Spinal cord (tissue), 10 donors: ENCODE measurements around the gene MMS22L. TPM values are rescaled to one million over a fixed set of nuclear protein-coding genes. Genes with fewer than 3 reads are reported as not detected.
A peak's percentile ranks its signal among the peaks of the same experiment; 100 is the strongest.

Source experiments
- DNase-seq, 6 donors: peaks; one replicate each; pipeline versions ENCODE4 v3.0.0 to v3.0.0-alpha.2; 2013 to 2015; ENCODE audit warnings: low spot score in 6 of 6, low read depth in 4 of 6
- H3K27ac ChIP-seq: one replicate; pipeline ENCODE4 v1.5.1; 2013; ENCODE audit warnings: low read depth, low read length, control low read depth
- H3K27me3 ChIP-seq: one replicate; pipeline ENCODE4 v1.6.1; 2013; ENCODE audit warnings: low read length; ENCODE audit not compliant: control insufficient read depth, insufficient read depth
- H3K36me3 ChIP-seq: one replicate; pipeline ENCODE4 v1.6.1; 2013; ENCODE audit warnings: low read length; ENCODE audit not compliant: control insufficient read depth, insufficient read depth
- H3K4me1 ChIP-seq: one replicate; pipeline ENCODE4 v1.6.1; 2013; ENCODE audit warnings: low read length; ENCODE audit not compliant: control insufficient read depth, insufficient read depth
- H3K4me3 ChIP-seq: one replicate; pipeline ENCODE4 v1.5.1; 2013; ENCODE audit warnings: low read depth, low read length, control low read depth
- H3K9me3 ChIP-seq: one replicate; pipeline ENCODE4 v1.6.1; 2013; ENCODE audit warnings: low read length; ENCODE audit not compliant: control insufficient read depth, insufficient read depth
- WGBS: methylation state at CpG from one replicate; pipeline ENCODE4 v1.1.5; 2013; ENCODE audit warnings: missing lambda C conversion rate; ENCODE audit not compliant: insufficient coverage; 5-methylcytosine and 5-hydroxymethylcytosine counted together
- polyA plus RNA-seq, 2 donors: library from polyadenylated mRNA; unstranded; fragments of 120-200 nt; gene quantifications; one replicate each; pipeline ENCODE4 v1.2.1, GENCODE V29; 2013; ENCODE audit not compliant: insufficient read length in 2 of 2
- total RNA-seq, 2 donors: library from RNA; depleted of rRNA in 1 of 2; stranded (reverse); fragments of 120-200 nt in 1 of 2; fragments of >200 nt in 1 of 2; gene quantifications; one replicate each; pipeline versions ENCODE4 v1.2.3 to v1.2.4, GENCODE V29; 2013 to 2014
- donor health status: healthy.

MMS22L gene
- total and polyA plus RNA-seq, 4 donors, result 5.9 to 18.9 (median 9.3) TPM

DNA sequence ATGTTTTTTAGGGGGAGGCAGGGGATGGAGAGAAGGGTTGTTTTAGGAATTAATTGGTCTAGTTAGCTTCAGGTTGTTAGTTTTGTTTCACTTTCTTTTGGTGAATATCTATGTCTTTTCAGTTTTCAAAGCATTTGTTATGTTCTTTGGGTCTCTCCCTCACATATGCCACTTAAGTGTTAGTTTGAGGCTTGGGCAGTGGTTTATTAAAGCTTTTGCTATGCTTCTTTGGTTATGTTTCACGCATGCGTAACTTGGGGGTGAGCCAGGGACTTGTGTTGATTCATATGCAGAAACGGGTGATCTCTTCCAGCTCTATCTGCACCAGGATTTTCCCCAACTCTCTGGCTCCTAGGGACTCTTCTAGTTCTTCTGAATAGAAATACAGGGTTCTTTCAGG is 11.4 kb upstream of the MMS22L start:
- Histone ChIP-seq H3K4me3 (no peak overlapping the region), H3K27ac (no peak overlapping the region), H3K36me3 (no peaks in the 10 kb centered on the region), H3K9me3 (no peaks in the 10 kb centered on the region), H3K4me1 (no peaks in the 10 kb centered on the region), H3K27me3 (no peaks in the 10 kb centered on the region)
- 75% methylated on average over 2 of the region's 3 CpGs for WGBS
- DNase-seq, result peak in 1 of 6 donors; percentile 30

DNA sequence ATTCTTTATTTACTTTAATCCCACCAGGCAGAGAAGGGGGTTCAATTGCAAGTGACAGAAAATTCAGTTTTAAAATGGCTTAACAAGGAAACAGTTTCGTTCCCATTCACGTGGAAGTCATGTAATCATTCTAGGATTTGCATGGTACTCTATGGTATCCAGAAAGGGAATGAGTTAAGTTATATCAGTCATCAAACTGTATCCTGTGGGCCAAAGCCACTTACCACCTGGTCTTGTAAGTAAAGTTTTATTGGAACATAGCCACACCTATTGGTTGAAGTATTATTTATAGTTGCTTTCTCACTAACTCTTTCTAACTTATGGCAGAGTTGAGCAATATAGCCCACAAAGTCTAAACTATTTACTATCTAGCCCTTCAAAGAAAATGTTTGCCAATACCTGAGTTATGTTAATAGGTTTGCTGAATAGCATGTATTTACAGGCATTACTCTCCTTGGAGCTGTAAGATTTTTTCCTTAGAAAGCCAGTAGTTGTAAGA is 10.2 kb upstream of the MMS22L start:
- no peaks in the 10 kb centered on the region for H3K4me1 ChIP-seq
- WGBS, result no CpG with 5 or more reads among the region's 2 CpGs
- DNase-seq, result no peak

DNA sequence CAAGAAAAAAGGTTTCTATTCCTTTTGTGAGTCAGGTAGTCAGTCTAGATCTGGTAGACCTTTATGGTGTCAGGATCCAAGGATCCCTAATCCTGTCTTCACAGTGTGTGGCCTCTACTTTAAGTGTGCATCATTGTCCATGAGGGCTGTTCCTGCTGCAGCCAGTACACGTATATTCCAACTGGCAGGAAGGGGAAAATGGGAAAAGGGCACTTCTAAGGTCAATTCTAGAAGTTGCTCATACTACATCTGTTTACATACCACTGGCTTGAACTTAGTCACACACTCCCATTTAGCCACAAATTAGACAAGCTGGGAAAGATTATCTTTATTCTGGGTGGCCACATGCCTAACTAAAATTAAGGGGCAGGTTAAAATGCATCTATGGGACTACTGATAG is 9.7 kb upstream of the MMS22L start:
- DNase-seq, result no peak
- Histone ChIP-seq H3K4me1 (no peaks in the 10 kb centered on the region), H3K27me3 (no peaks in the 10 kb centered on the region), H3K27ac (no peak overlapping the region), H3K36me3 (no peaks in the 10 kb centered on the region), H3K9me3 (no peaks in the 10 kb centered on the region), H3K4me3 (no peak overlapping the region)
- WGBS, result no CpG with 5 or more reads among the region's 1 CpG

More for the DNA sequence above, 10.2 kb upstream of the MMS22L start:
- Histone ChIP-seq H3K27ac (no peak overlapping the region), H3K36me3 (no peaks in the 10 kb centered on the region), H3K4me3 (no peak overlapping the region), H3K27me3 (no peaks in the 10 kb centered on the region), H3K9me3 (no peaks in the 10 kb centered on the region)

DNA sequence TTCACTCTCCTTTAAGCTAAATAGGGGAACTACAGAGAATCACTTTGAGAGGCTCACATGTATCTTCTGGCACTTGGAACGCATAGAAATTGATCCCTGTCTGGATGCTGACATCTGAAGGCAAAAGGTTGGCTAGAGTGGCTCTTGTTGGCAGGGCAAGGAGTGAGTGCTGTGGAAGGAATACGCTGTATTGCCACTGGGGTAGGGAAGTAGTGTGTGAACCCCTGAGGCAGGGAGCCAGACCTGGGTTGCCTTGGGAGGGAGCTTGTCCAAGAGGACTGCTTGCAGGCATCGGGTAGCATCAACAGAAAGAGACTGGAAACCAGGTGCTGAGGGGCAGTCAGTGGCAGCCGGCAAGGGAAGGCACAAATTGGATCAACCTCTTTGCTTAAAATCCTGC is 8.9 kb upstream of the MMS22L start:
- H3K9me3 ChIP-seq, result no peaks in the 10 kb centered on the region
- DNase-seq, result peak in 1 of 6 donors; percentile 59
- H3K4me1 ChIP-seq, result no peaks in the 10 kb centered on the region
- 67% methylated on average over 4 of the region's 4 CpGs for WGBS
- H3K27ac ChIP-seq, result no peak overlapping the region
- no peak overlapping the region for H3K4me3 ChIP-seq
- H3K27me3 ChIP-seq, result no peaks in the 10 kb centered on the region
- H3K36me3 ChIP-seq, result no peaks in the 10 kb centered on the region

DNA sequence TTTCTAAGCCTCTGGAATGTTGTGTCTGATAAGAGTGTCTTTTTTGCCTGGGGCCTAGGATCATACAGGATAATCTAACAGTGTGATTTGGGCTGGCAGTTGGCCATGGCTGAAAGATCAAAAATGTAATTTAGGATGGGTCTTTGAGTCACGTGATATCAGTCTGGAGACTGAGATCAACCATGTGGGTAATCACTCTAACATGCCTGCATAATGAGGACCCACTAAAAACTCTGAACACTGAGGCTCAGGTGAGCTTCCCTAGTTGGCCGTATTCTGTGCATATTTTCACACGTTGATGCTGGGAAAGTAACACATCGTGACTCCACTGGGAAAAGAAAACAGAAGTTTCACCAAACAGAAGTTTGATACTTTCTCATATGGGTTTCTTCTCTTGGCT is 6.3 kb upstream of the MMS22L start:
- H3K4me3 ChIP-seq, result no peak overlapping the region
- H3K36me3 ChIP-seq, result no peaks in the 10 kb centered on the region
- no peak overlapping the region for H3K27ac ChIP-seq
- H3K4me1 ChIP-seq, result no peaks in the 10 kb centered on the region
- H3K9me3 ChIP-seq, result no peaks in the 10 kb centered on the region
- no peaks in the 10 kb centered on the region for H3K27me3 ChIP-seq
- no peak for DNase-seq
- WGBS, result 75% methylated on average over 3 of the region's 4 CpGs

DNA sequence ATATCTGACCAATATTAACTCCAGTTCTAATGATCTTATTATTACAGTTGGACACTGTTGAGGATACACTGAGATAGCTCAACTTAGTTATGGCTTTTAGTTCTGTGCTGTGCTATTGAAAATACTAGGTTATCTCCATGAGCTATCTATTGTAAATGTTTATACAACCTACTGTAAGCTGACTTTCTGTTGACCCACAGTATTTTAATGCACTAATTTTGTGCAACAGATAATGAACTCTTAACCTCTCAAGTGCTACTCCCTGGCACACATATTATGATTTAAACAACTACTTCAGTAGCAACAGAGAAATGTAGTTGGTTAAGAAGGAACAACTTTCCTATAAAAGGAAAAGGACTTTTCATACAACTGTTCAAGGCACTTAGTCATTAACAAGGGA is 5.2 kb upstream of the MMS22L start:
- no peaks in the 10 kb centered on the region for H3K4me1 ChIP-seq
- H3K27me3 ChIP-seq, result no peaks in the 10 kb centered on the region
- no peak overlapping the region for H3K27ac ChIP-seq
- H3K4me3 ChIP-seq, result no peak overlapping the region
- H3K36me3 ChIP-seq, result no peaks in the 10 kb centered on the region
- no peaks in the 10 kb centered on the region for H3K9me3 ChIP-seq
- no peak for DNase-seq

DNA sequence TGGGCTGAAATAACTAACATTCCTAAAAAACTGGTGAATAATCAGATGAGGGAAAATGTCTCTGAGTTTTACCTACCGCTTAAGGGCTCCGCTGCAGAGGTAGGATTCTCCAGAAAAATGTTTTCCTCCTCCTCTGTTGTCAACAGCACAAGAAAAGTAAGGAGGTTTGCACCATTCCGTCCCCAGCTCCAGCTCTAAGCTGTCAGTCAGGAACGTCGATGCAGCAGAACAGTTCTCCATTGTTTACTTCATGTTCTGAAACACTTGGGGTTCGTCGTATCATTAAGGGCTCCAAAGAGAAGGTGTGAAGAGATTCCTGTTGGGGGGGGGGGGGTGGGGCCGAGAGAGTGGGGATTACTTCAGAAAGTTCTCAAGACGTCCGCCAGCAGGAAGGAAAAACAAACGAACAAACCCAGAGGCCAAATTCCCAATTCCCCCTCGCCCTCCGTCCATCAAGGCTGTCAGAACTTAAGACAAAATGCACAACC is 734 bp downstream of the MMS22L start:
- no peaks in the 10 kb centered on the region for H3K9me3 ChIP-seq
- peak in 1 of 6 donors; percentile 9 for DNase-seq
- H3K4me1 ChIP-seq, result peaks cover 5% of the 10 kb centered on the region
- peak overlapping the region; percentile 95 for H3K4me3 ChIP-seq
- no peaks in the 10 kb centered on the region for H3K36me3 ChIP-seq
- no peaks in the 10 kb centered on the region for H3K27me3 ChIP-seq
- WGBS, result 0% methylated on average over 1 of the region's 13 CpGs
- peak overlapping the region; percentile 76 for H3K27ac ChIP-seq

DNA sequence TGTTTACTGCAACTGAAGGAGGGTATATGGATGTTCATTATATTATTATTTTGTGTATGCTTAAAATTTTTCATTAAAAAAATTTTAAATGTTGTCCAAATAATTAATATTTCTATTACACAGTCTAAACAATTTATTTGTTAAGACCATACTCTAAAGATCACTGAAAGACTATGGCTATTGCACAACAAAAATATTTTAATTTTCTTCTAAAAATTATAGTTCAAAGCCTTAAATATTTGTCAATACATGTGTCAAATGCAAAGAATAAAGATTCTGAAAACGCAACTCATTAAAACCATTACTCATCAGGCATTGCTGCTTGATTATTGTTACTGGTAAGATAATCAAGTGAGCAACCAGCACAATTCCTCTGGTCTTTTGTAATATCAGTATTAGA is 2.2 kb downstream of the MMS22L start:
- no peak for DNase-seq
- Histone ChIP-seq H3K27ac (no peak overlapping the region), H3K4me1 (peaks cover 5% of the 10 kb centered on the region), H3K27me3 (no peaks in the 10 kb centered on the region), H3K36me3 (no peaks in the 10 kb centered on the region), H3K4me3 (no peak overlapping the region), H3K9me3 (no peaks in the 10 kb centered on the region)
- WGBS, result no CpG with 5 or more reads among the region's 1 CpG

DNA sequence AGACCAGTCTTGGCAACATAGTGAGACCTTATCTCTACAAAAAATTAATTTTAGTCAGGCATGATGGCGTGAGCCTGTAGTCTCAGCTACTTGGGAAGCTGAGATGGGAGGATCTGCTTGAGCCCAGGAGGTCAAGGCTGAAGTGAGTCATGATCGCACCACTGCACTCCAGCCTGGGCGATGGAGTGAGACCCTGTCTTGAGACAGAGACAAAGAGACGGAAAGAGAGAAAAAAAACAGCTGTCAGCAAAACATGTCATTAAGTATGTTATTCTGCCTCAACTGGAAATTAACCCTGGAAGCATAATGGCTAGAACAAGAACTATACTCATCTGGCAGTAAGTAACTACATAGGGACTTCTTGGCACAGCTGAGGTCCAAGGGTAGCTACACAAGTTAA is 7.2 kb downstream of the MMS22L start:
- Histone ChIP-seq H3K27me3 (no peaks in the 10 kb centered on the region), H3K27ac (no peak overlapping the region), H3K9me3 (no peaks in the 10 kb centered on the region), H3K4me3 (no peak overlapping the region), H3K4me1 (no peaks in the 10 kb centered on the region), H3K36me3 (no peaks in the 10 kb centered on the region)
- 100% methylated on average over 2 of the region's 4 CpGs for WGBS
- DNase-seq, result no peak

DNA sequence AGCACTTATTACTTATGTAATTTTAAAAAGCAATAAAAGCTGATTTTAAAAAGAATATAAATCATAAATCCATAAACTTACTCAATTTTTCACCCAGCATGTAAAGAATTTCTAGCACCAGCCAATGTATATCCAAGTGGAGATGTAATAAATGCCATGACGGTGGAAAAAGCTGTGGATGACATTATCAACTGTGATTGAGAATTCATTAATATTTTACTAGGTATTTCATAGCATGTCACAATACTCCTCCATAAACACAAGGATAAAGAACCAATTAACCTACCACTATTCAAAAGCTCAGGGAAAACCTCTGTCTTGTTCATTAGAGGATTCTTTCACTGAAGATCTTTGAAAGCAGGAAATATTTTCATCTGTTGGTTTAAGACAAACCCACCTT is 13.2 kb downstream of the MMS22L start:
- Histone ChIP-seq H3K4me3 (no peak overlapping the region), H3K4me1 (no peaks in the 10 kb centered on the region), H3K9me3 (no peaks in the 10 kb centered on the region), H3K27me3 (no peaks in the 10 kb centered on the region), H3K36me3 (no peaks in the 10 kb centered on the region), H3K27ac (no peak overlapping the region)
- no CpG with 5 or more reads among the region's 1 CpG for WGBS
- no peak for DNase-seq
